ENCODE measurements around the gene HCFC1R1. TPM values are rescaled to one million over a fixed set of nuclear protein-coding genes. Genes with fewer than 3 reads are reported as not detected.

Gene HCFC1R1
- total RNA-seq, 3 donors from 2014 or later (not counting 1 experiment from before 2014, with no cell fraction given) = 15.4 to 21.8 (median 16.0) TPM

- intact Hi-C loops (cut with micrococcal nuclease) = no loop called here
- peak overlapping the region; percentile 90 for H3K27ac ChIP-seq (ENCODE audit: low read length)
- peak overlapping the region; percentile 55 for H3K4me3 ChIP-seq (ENCODE audit: low read length)
- Mint-ChIP-seq H3K36me3 (no peaks in the 10 kb centered on the region), H3K9me3 (no peaks in the 10 kb centered on the region), H3K4me3 (peak overlapping the region; percentile 96), H3K4me1 (peaks cover 41 to 73% of the 10 kb centered on the region in 2 donors), H3K27me3 (ENCODE audit: low read depth in 2 of 2) (no peaks in the 10 kb centered on the region), H3K27ac (peak overlapping the region; percentile 92 to 95)
- WGBS (ENCODE audit: insufficient coverage) = 74% methylated on average over 7 of the region's 7 CpGs
- H3K4me1 ChIP-seq (ENCODE audit: control insufficient read depth, insufficient read depth, low read length) = peaks cover 73% of the 10 kb centered on the region
- H3K9me3 ChIP-seq (ENCODE audit: control insufficient read depth, insufficient read depth, low read length) = no peaks in the 10 kb centered on the region
- DNase-seq (peak in 1 of 2 donors; percentile 33), ATAC-seq (no peak)
- no peak for TF ChIP-seq CTCF (IDR thresholded peaks at IDR 0.05)
- H3K36me3 ChIP-seq (ENCODE audit: control insufficient read depth, insufficient read depth, low read length) = peaks cover 13% of the 10 kb centered on the region
- no peaks in the 10 kb centered on the region for H3K27me3 ChIP-seq (ENCODE audit: control insufficient read depth, insufficient read depth, low read length)
Observed at GRCh38 chr16:3066440-3066748, 42.7 kb upstream of the HCFC1R1 start.

GRCh38 chr16:3065742-3066439 is 42.1 kb upstream of the HCFC1R1 start:
- Mint-ChIP-seq H3K4me3 (peak overlapping the region; percentile 96), H3K27me3 (ENCODE audit: low read depth in 2 of 2) (no peaks in the 10 kb centered on the region), H3K4me1 (peaks cover 36 to 68% of the 10 kb centered on the region in 2 donors), H3K9me3 (no peaks in the 10 kb centered on the region), H3K27ac (peak overlapping the region; percentile 92 to 95), H3K36me3 (no peaks in the 10 kb centered on the region)
- H3K36me3 ChIP-seq (ENCODE audit: control insufficient read depth, insufficient read depth, low read length) = peaks cover 13% of the 10 kb centered on the region
- peaks cover 68% of the 10 kb centered on the region for H3K4me1 ChIP-seq (ENCODE audit: control insufficient read depth, insufficient read depth, low read length)
- H3K4me3 ChIP-seq (ENCODE audit: low read length) = peak overlapping the region; percentile 55
- 72% methylated on average over 26 of the region's 26 CpGs for WGBS (ENCODE audit: insufficient coverage)
- H3K27ac ChIP-seq (ENCODE audit: low read length) = peak overlapping the region; percentile 90
- intact Hi-C loops (cut with micrococcal nuclease) = no loop called here
- TF ChIP-seq CTCF (IDR thresholded peaks at IDR 0.05) = no peak
- ATAC-seq = peak in 2 of 3 donors; percentile 10 to 19
- no peaks in the 10 kb centered on the region for H3K9me3 ChIP-seq (ENCODE audit: control insufficient read depth, insufficient read depth, low read length)
- H3K27me3 ChIP-seq (ENCODE audit: control insufficient read depth, insufficient read depth, low read length) = no peaks in the 10 kb centered on the region
- DNase-seq = no peak

- Mint-ChIP-seq H3K9me3 (no peaks in the 10 kb centered on the region), H3K36me3 (no peaks in the 10 kb centered on the region), H3K27me3 (ENCODE audit: low read depth in 2 of 2) (no peaks in the 10 kb centered on the region), H3K4me1 (peaks cover 30 to 65% of the 10 kb centered on the region in 2 donors), H3K27ac (peak within 1 kb of the TSS; percentile 92 to 95), H3K4me3 (peak within 1 kb of the TSS; percentile 96)
- no peaks in the 10 kb centered on the region for H3K9me3 ChIP-seq (ENCODE audit: control insufficient read depth, insufficient read depth, low read length)
- H3K36me3 ChIP-seq (ENCODE audit: control insufficient read depth, insufficient read depth, low read length) = peaks cover 13% of the 10 kb centered on the region
- no peaks in the 10 kb centered on the region for H3K27me3 ChIP-seq (ENCODE audit: control insufficient read depth, insufficient read depth, low read length)
- intact Hi-C loops (cut with micrococcal nuclease) = no loop called here
- TF ChIP-seq CTCF (IDR thresholded peaks at IDR 0.05) = no peak
- DNase-seq (peak; percentile 34 to 89), ATAC-seq (peak; percentile 58 to 66 (median 65))
- H3K4me1 ChIP-seq (ENCODE audit: control insufficient read depth, insufficient read depth, low read length) = peaks cover 66% of the 10 kb centered on the region
- peak within 1 kb of the TSS; percentile 90 for H3K27ac ChIP-seq (ENCODE audit: low read length)
- peak within 1 kb of the TSS; percentile 55 for H3K4me3 ChIP-seq (ENCODE audit: low read length)
- WGBS (ENCODE audit: insufficient coverage) = 59% methylated on average over 12 of the region's 13 CpGs
Observed at GRCh38 chr16:3065069-3065741, 41.5 kb upstream of the HCFC1R1 start, which contains the start of gene IL32. Gene IL32 (plus strand): TSS chr16:3065640. CDS start chr16:3065812, 172 bp downstream.

Data from natural killer cell (primary cell).